Fibroblast of villous mesenchyme (primary cell): Measurements from ENCODE around the gene TNIK. TPM values are rescaled to one million over a fixed set of nuclear protein-coding genes. Genes with fewer than 3 reads are reported as not detected.
A peak's percentile ranks its signal among the peaks of the same experiment; 100 is the strongest.

Source experiments
- DNase-seq: peaks from one replicate; pipeline ENCODE4 v3.0.0-alpha.2; 2010; ENCODE audit warnings: low read depth
- H3K4me3 ChIP-seq: 2 replicates; pipeline ENCODE4 v1.5.1; 2011; ENCODE audit warnings: low read depth, mild to moderate bottlenecking, low read length
- total RNA-seq: library from RNA; depleted of rRNA; stranded (reverse); fragments of >200 nt; gene quantifications from 2 replicates; pipeline ENCODE4 v1.2.3, GENCODE V29; 2012
- TF ChIP-seq, protein P1 (sequence below): IDR thresholded peaks from 2 replicates; pipeline ENCODE4 v1.5.1; 2012; ENCODE audit warnings: low read depth, mild to moderate bottlenecking, low read length; ENCODE audit not compliant: insufficient read depth

Gene TNIK
- total RNA-seq, 1 donor = 5.2 TPM

DNA sequence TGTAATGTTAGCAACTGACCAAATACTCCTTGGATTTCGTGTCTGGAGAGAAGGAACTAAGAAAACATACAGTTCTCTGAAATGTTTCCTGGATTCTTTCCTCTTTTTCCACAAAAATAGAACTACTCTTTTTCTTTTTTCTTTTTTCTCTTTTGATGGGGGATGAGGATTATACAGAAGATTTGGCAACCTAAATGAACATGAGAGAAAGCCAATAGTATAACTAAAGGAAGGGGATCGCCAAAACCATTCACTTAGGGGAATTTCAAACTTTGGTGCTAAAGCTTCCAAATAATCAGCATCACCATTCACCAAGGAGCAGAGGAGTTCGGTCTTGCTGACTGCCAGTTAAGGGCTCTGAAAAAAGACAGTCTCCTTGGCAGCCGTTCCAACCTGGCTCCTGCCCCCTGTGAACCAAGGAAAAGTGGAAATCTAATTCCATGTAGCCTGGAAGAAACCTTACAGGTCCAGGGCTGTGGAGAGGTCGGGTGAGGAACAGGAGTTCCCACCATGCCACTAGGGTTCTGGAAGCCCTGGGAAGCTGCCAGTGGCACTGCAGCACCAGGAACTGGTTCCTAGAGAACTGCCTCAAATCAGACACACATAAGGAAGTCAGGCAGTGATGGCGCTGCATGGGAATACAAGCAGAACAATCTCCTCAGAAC is 176.9 kb downstream of the TNIK start:
- TF ChIP-seq, protein P1, sequence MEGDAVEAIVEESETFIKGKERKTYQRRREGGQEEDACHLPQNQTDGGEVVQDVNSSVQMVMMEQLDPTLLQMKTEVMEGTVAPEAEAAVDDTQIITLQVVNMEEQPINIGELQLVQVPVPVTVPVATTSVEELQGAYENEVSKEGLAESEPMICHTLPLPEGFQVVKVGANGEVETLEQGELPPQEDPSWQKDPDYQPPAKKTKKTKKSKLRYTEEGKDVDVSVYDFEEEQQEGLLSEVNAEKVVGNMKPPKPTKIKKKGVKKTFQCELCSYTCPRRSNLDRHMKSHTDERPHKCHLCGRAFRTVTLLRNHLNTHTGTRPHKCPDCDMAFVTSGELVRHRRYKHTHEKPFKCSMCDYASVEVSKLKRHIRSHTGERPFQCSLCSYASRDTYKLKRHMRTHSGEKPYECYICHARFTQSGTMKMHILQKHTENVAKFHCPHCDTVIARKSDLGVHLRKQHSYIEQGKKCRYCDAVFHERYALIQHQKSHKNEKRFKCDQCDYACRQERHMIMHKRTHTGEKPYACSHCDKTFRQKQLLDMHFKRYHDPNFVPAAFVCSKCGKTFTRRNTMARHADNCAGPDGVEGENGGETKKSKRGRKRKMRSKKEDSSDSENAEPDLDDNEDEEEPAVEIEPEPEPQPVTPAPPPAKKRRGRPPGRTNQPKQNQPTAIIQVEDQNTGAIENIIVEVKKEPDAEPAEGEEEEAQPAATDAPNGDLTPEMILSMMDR = no peak
- DNase-seq = no peak
- no peak overlapping the region for H3K4me3 ChIP-seq

GRCh38 chr3:171282041-171282440 is 178.2 kb downstream of the TNIK start:
- TF ChIP-seq, protein P1 = no peak
- H3K4me3 ChIP-seq = no peak overlapping the region
- peak; percentile 57 for DNase-seq

- TF ChIP-seq, protein P1 = no peak
- H3K4me3 ChIP-seq = no peak overlapping the region
- no peak for DNase-seq
Observed at GRCh38 chr3:171281256-171281992, 178.8 kb downstream of the TNIK start.

- DNase-seq = no peak
- TF ChIP-seq, protein P1 = no peak
- H3K4me3 ChIP-seq = no peak overlapping the region
Observed at GRCh38 chr3:171279972-171280371, 180.2 kb downstream of the TNIK start.

- TF ChIP-seq, protein P1 = no peak
- H3K4me3 ChIP-seq = no peak overlapping the region
- DNase-seq = no peak
Observed at GRCh38 chr3:171278299-171278590, 182.0 kb downstream of the TNIK start.

DNA sequence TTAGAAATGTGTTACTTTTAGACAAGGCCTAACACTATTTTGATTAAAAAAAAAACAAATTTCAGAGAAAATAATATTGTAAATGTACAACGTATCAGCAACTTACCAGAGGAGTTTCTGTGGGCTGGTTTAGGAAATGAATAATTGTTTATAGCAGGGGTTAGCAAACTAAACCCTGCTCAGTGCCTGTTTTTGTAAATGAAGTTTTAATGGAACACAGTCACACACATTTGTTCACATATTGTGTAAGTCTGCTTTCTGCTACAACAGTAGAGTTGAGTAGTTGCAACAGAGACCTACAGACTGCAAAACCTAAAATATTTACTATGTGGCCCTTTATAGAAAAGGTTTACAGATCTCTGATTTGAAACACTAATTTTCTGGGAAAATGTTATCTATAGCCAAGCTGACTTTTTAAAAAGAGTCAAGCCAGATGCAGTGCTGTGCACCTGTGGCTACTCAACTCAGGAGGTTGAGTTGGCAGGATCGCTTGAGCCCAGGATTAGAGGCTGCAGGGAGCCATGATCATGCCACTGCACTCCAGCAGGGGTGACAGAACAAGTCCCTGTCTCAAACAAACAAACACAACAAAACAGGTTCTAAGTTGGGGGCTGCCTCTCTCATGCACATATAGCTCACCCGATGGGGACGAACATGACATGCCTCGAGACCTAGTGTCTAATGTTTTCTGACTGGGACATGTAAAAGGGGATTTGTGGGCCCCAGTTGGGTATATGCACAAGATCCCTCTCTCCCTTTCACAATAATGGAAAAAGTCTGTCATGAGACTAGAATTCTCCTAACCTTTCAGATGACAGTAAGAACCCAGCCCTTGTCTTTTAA is 182.5 kb downstream of the TNIK start:
- DNase-seq = peak; percentile 90
- H3K4me3 ChIP-seq = no peak overlapping the region
- TF ChIP-seq, protein P1 = no peak
